GM18505 (cell line): ENCODE results near the gene SOHLH1.
"Not testable (repeated sequence)": the region's sequence is repeated elsewhere in the genome, so short reads cannot be mapped to it uniquely, and the experiment has no call there.

Experiments
- ATAC-seq: cut with Tn5 transposase; IDR thresholded peaks from one replicate; pipeline ENCODE4 v1.9.1; 2021; ENCODE audit not compliant: unreplicated experiment
- POLR2A ChIP-seq: IDR thresholded peaks from 4 replicates; pipeline ENCODE4 v1.6.1; 2011; ENCODE audit warnings: borderline replicate concordance; ENCODE audit not compliant: insufficient read depth, insufficient read length; ENCODE audit errors: extremely low read depth

Gene SOHLH1

DNA sequence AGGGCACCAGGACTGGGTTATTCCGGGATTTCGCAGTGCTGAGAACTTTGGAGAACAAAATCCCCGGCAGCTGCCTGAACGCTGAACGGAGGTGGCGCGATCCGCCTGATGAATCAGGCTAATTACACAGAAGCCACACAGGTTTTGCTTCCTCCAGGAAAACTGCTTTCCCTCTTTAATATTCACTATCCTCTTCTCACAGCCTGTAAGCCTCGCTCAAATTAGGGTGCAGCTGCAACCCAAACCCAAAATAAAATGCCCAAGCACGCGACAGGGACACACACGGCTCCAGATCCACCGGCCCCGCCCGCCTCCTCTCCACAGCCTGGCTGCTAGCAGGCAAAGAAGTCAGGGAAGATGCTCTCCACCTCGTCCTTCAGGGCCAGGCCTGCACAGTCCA lies 6.0 kb downstream of the SOHLH1 start:
- no peak for TF ChIP-seq POLR2A
- ATAC-seq = no peak

DNA sequence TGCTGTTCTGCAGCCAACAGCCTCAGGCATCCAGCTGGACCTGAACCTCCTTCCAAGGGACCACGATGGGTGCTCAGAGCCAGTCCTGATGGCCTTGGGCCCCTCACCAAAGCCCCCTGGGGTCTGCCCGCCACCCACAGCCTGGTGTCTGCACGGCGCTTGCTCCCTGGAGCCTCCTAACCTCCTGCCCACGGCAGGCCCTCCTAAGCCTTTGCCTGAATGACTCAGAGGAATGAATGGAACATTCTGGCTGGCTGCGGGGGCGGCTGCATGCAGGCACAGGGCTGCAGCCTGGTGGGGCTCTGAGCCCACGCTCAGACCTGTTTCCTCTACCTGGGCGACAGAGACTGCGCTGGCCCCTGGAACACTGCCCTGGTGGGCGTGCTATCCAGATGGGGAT lies 6.9 kb downstream of the SOHLH1 start:
- TF ChIP-seq POLR2A = no peak
- no peak for ATAC-seq

DNA sequence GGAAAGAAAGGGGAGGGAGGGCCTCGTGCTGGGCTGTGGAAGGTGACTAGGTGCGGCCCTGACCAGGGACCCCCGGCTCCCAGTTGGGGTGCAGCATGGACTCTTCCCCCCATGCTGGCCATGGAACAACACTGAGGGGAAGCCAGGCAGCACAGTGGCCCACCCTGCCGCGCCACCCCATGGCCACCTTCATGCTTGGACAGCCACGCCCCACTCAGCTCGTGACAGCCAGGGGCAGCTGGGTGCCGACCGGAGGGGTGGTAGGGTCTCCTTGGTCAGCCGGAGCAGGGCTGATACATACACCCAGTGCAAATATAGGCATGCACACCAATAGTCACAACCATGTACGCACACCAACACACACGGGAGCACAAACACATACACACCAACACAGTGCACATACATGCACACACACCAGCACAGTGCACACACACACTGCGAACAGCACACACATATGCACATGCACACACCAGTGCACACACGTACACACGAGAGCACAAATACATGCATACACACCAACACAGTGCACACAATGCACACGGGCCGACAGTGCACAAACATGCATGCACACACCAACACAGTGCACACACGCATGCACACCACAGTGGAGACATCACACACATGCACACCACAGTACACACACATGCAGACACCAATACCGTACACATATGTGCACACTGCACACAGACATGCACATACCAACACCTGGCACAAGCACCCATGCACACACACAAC lies 8.3 kb downstream of the SOHLH1 start:
- no peak for TF ChIP-seq POLR2A
- no peak for ATAC-seq

DNA sequence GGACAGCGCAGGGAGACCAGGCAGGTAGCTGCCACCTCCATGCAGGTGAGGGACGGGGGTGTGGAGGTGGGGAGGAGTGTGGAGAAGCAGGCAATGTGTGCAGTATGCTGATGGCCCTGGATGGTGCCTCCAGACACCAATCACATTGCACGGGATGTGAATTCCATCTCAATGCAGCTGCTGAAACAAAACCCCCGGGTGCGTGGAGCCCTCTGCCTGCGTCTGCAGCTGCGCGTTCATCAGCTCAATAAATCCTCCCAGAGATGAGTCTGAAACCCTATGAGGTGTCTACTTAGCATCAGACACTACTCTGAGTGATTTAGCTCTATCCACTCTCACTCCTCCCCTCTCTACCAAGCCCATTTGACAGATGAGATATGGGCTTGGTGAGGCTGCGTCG lies 10.3 kb downstream of the SOHLH1 start:
- ATAC-seq = no peak
- TF ChIP-seq POLR2A = no peak

DNA sequence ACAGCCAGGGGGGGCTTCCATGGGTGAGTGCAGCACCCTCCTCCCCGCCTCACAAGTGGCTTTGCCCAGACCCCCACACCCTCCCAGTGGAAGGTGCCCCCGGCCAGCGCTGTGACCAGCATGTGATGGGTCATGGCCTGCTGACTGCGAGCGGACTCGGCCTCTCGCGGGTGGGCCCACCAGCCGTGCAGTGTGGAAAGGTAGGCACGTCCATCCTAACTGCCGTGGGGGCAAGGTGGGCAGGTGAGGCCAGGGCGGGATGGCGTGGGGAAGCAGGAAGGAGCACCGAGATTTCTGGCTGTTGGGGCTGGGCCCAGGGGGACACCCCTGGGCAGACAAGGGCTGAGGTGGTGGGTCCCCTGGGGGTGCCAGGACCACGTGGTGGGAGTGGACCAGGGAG lies 12.1 kb downstream of the SOHLH1 start:
- TF ChIP-seq POLR2A = no peak
- no peak for ATAC-seq

DNA sequence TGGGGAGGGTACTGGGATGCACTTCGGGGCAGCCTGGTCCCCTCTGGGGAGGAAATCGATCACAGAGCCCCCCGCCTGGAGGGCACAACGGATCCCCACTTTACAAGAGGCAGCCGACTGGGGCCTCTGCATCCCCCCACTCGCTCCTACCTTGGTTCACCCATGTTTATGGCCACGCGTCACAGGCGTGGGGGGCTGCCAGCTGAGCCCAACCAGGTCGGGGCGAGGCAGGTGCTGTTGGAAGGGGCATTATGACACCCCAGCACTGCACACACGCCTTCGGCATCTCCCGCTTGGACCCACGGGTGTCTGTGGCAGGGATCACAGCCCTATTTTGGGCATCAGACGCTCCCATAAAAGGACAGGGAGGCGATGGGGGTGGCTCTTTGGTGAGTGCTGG lies 14.6 kb downstream of the SOHLH1 start:
- no peak for ATAC-seq

DNA sequence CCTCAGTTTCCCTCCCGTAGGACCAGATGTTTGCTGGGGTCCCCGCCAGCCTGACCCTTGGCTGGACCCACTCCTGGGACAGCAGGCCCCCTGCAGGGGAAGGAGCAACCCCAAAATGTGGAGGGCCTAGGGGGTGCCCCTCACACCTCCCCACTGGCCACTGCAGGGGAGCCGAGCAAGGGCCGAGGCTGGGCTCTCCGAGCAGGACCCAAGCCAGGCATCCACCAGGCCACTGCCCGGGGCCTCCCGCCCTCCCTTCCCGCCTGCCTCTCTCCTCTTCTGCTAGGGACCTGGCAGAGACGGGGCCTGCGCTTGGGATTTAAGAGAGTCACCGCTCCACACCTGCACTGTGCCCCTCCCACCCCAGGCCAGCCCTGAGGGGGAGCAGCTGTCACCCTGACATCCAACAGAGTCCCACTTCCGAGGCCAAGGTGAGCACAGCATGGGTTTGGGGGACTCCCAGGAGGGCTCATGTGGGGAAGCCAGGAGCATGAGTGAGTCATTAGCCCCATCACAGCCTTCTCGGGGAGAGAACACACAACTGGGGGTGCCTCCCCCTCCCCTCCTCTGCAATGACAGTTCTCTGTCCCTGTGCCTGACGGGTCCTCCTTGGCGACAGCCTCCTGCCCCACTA lies 15.8 kb downstream of the SOHLH1 start:
- TF ChIP-seq POLR2A = no peak
- ATAC-seq = no peak

More for the DNA sequence above, 14.6 kb downstream of the SOHLH1 start:
- TF ChIP-seq POLR2A = no peak

DNA sequence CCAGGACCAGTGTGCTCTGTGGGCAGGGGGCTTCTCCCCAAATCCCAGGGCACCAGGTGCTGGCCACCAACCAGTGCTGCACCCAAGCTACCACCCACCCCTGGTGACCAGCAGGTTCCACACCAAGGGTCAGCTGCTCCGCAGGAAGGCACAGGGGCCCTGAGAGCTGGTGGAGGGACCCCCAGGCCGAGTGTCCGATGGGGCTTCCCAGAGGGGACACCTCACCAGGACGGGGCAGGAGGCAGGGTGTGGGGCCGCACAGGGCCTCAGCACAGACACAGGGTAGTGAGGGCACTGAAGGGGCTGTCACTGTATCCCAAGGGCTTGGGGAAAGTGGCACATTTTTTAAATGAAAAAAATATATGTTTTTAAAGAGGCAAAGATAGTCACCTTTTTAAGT lies 18.1 kb downstream of the SOHLH1 start:
- ATAC-seq = no peak
- TF ChIP-seq POLR2A = no peak

DNA sequence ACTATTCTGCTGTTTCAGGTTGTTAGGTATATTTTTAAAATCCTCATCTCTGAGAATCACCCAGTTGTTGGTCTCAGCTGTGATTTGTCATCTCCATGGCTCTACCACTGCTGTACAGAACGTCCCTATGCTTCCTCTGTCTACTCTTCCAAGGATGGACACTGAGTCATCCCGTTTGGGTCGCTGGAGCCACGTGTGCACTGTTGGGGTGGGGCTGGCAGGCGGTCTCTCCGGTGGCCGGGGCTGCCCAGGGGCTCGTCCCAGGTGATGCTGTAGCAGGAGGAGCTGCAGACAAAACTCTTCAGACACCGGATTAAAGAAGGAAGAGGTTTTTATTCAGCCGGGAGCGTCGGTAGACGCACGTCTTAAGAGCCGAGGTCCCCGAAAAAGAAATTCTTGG lies 19.2 kb downstream of the SOHLH1 start:
- TF ChIP-seq POLR2A = no peak

DNA sequence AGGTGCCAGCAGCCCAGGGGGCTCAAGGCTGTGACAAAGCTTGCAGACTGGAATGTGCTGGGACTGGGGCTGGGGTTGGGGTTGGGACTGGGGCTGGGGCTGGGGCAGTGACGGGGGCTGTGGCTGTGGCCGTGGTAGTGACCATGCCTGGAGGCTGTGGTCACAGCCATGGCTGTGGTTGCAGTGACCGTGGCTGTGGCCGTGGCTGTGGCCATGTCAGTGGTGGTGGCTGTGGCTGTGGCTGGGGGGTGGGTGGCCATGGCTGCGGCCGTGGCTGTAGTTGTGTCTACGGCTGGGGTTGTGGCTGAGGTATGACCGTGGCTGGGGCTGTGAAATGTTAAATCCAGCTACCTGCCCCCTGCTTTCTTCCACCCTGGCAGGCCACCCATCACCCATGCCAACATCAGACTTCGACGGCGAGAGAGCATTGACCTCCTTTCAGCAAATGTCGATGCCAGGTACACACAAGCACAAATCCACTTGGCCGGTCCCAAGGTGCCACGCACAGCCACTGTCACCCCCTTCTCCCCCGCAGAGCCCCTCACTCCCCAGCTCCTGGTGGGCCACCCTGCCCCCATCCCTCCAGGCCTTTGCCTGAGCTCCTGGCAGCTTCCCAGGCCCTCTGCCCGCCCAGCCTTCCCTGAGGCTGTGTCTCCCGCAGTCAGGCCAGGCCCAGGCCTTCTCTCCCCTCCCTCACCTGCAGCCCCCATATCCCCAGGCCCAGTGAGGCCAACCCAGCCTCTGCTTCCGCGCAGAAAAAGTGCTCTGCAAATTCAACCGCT lies 20.9 kb downstream of the SOHLH1 start:
- TF ChIP-seq POLR2A = no peak
- ATAC-seq = no peak

More for the DNA sequence above, 19.2 kb downstream of the SOHLH1 start:
- ATAC-seq = no peak

DNA sequence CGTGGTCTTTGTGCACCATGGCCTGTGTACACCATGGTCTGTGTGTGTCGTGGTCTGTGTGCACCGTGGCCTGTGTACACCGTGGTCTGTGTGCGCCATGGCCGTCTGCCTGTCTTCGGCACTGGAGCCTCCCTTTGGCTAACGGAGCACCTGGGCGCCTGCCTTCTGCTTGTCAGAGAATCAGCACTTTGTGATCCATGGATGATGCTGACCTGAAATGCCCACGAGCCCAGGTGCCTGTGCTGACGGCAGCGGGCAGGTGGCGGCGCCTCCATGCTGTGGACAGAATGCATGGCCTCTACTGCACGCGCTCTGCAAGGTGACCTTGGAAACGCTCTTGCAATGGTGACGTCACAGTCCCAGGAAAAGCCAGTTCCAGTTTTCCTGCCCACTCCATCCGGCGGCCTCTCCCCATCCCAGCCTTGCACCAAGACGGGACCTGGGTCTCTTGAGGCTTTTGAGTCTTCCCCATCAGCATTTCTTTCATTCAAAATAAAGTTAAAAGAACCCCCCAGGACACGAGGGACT lies 21.6 kb downstream of the SOHLH1 start:
- TF ChIP-seq POLR2A = no peak
- no peak for ATAC-seq

DNA sequence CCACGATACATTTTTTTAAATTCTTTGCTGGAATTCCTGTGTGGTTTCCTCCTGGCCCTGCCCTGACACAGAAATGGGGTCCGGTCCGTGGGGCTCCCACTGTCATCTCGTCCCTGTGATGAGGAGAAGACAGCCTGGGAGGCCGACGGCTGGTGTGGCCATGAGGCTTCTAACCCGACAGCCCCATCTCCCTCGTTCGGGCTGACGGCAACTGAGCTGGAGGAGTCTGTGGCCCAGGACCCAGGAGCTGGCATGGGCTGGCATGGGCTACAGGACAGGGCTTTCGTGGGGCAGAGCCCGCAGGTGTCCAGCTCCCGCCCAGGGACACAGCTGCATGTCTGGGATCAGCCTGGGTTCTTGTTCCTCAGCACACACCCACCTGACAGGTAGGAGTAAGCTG lies 22.4 kb downstream of the SOHLH1 start:
- TF ChIP-seq POLR2A = no peak
- no peak for ATAC-seq

DNA sequence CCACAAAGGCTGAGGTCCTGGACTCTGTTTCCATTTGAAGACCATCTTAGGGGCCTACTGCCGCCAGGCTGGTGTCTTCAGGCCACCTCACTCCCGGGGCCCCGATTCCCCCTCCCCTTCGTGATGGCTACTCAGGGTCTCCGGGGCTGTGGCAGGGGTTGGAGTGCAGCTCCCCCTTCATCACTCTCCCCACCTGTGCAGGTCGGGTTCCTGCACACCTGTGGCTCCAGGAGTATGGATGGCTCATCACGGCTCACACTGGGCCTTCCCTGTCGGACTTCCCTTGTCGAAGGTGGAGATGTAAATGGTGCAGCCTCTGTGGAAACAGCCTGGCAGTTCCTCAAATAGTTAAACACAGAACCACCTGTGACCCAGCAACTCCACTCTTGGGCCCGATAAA lies 24.3 kb downstream of the SOHLH1 start:
- TF ChIP-seq POLR2A = no peak
- no peak for ATAC-seq

DNA sequence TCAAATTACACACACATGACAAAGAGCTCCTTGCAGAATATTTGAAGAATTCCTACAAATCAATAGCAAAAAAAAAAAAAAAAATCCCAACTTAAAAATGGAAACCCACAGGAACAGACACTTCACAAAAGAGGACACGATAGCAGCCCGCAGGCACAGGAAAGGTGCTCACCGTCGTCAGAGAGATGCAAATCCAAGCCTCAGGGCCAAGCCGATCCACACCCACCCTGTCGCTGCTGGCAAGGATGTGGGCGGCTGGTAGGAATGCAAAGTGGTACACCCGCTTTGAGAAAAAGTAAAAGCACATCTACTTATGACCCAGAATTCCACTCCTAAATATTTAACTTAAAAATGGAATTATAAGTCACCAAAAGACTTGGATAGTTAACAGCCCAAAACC lies 25.3 kb downstream of the SOHLH1 start:
- ATAC-seq = no peak
- no peak for TF ChIP-seq POLR2A

DNA sequence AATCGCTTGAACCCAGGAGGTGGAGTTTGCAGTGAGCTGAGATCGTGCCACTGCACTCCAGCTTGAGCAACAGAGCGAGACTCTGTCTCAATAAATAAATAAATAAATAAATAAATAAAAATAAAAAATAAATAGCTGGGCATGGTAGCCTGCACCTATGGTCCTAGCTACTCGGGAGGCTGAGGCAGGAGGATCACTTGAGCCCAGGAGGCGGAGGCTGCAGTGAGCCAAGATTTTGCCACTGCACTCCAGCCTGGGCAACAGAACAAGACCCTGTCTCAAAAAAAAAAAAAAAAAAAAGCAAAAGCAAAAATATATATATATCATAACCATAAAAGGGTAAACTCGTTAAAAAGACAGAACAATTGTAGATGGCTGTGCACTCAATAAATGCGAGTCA lies 26.5 kb downstream of the SOHLH1 start:
- ATAC-seq = not testable (repeated sequence)
